NCI-H345 treated with DMSO at 0.1 percent for 48 hours (cell line): ENCODE measurements around the gene SLC7A6.
"Not testable (repeated sequence)": the region's sequence is repeated elsewhere in the genome, so short reads cannot be mapped to it uniquely, and the experiment has no call there.

Source experiments
- DNase-seq: peaks from one replicate; lab custom pipeline; 2025; ENCODE audit not compliant: unreplicated experiment; lab: John Stamatoyannopoulos, UW

The SLC7A6 gene

DNA sequence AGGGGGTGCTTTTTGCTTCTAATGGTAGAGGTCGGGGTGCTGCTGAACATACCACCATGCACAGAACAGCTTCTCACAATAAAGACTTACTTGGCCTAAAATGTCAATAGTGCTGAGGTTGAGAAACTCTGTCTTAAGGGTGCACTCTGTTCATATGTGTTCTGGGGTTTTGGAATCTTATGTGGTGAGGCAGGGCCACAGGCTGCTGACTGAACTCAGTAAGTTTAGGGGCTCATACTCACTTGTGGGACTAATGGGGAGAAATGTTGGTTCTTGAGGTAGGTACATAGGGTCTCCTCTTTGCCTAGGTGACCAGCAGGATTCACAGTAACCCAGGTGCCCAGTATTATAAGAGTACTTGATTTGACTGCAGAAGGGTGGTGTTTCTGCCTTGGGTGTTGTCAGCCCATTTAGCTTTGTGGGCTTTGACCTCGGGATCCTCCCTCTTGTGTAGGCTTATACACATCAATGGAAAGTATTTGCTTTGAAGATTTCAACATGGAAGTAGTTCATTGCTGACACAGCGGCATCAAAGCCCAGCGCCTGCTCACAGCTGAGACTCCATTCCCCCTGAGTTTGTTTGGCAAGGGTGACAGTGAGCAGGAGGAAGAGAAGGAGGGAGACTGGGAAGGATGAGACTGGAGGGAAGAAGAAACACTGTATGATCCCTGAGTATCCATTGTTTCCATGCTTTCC lies 17.2 kb downstream of the SLC7A6 start:
- no peak for DNase-seq

DNA sequence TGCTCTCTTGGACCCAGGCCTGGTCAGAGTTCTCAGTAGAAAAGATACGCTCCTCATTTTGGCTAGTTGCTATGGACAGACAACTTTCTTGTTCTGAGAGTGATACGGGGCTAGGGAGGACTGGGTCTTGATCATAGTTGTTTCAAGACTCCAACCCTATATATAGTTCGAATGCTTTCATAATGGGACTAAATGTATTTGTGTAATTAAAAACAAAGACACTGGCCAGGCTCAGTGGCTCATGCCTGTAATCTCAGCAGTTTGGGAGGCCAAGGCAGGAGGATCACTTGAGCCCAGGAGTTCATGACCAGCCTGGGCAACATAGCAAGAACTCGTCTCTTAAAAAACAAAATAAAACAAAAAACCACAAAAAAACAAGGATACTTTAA lies 17.7 kb downstream of the SLC7A6 start:
- no peak for DNase-seq

DNA sequence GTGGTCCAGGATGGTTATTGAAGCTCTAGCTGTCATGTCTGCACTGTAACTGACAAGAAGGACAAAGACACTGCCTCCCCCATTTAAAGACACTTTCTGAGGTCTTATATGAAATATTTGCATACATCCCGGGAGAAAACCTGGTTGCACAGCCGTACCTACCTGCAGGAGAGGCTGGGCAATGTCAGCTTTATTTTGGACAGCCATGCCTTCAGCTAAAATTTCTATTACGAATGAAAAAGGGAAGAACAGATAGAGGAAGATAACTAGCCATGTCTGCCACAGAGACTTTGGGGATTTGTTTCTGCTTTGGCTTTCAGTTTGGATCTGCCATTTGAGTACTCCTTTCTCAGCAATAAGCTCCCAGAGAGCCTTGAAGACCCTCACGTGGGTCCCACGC lies 19.0 kb downstream of the SLC7A6 start:
- no peak for DNase-seq

DNA sequence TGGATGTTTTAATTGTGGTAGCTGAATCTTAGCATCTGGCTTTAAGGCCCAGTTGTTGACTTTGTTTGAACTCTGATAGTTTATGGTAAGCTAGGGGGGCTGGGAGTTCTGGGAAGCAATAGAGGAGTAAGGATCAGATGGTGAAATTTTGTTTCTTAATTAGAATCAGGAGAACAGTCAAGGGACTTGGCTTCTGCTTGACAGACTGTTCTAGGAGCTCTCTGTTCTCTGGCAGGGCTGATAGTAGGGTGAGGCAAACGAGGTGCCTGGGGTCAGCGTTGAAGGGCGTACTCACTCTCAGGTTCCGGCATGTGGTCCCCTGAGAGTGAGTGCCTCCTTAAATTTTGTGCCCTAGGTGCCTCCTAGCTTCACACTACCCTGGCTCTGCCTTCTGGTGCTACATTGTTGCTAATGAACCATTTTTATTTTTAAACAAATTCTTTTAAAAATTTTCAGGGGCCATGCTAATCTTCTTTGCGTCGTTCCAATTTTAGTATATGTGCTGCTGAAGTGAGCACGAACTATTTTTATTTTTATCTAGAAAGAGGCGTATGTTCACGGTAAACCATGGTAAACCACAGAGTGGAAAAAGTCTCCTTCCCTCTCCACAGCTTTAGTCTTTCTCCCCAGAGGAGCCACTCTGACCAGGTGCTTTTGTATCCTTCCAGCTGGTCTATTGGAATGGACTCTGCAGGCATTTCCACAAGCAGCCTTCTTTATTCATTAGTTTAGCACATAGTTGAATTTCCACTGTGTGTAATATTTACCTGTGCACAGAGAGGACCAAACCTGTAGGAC lies 19.7 kb downstream of the SLC7A6 start:
- no peak for DNase-seq

DNA sequence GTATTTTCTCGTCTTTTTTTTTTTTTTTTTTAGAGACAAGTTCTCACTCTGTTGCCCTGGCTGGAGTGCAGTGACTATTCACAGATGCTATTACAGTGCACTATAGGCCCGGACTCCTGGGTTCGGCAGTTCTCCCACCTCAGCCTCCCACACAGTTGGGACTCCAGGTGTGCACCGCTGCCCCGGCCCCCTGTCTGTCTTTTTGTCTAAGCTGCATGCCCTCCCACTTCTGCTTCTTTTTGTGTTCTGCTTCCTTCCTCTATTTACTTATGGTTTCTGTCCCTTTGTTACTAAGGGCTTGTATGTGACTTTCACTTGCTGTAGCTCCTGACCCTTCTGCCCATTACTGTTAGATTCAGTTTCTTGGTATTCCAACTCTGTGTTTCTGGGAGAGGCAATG lies 20.5 kb downstream of the SLC7A6 start:
- no peak for DNase-seq

DNA sequence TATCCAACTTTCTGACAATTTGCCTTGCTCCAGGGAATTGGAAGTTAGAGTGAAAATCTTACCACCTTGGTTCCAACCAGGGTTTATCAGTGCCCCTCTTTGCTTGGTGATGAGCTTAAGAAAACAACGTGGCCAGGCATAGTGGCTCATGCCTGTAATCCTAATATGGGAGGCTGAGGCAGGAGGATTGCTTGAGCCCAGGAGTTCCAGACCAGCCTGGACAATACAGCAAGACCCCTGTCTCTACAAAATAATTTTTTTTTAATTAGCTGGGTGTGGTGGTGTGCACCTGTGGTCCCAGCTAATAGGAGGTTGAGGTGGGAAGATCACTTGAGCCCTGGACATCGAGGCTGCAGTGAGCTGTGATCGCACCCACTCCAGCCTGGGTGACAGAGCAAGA lies 21.4 kb downstream of the SLC7A6 start:
- no peak for DNase-seq

DNA sequence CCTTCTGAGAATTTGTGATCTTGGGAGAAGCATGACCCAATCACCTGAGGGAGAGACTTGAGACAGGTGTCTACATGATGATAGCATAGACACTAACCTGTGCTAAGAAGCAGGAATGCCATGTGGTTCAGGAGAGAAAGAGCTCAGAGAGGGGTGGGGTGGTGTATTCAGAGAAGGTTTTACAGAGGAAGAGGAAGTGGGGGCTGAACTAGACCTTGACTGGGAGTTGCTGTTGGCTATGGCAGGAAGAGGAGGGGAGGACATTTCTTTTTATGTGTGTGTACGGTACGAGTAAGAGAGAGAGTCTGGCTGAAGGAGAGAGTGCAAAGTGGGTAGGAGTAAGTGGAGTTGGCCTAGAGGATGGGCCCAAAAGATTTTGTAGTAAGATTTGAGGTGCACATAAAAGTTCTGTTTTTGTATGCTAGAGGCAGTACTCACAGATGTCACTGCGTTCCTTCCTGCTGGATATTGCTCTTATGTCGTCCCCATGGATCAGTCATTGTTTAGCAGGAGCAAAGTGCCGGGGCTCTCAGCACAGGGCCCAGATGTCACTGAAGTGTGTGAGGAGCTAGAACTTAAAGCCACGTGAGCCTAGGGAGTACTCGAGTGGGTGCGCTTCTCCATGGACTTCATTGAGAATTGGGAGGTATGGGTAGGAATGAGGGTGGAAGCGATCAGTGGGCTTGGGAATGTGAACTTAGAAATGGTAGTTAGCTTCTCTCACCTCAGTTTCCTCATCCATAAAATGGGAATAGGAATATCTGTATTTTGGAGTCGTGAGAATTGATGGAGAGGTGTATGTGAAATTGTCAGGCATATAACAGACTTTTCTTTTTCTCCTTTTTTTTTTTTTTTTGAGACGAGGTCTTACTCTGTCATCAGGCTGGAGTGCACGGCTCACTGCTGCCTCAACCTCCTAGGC lies 22.1 kb downstream of the SLC7A6 start:
- DNase-seq, result no peak

DNA sequence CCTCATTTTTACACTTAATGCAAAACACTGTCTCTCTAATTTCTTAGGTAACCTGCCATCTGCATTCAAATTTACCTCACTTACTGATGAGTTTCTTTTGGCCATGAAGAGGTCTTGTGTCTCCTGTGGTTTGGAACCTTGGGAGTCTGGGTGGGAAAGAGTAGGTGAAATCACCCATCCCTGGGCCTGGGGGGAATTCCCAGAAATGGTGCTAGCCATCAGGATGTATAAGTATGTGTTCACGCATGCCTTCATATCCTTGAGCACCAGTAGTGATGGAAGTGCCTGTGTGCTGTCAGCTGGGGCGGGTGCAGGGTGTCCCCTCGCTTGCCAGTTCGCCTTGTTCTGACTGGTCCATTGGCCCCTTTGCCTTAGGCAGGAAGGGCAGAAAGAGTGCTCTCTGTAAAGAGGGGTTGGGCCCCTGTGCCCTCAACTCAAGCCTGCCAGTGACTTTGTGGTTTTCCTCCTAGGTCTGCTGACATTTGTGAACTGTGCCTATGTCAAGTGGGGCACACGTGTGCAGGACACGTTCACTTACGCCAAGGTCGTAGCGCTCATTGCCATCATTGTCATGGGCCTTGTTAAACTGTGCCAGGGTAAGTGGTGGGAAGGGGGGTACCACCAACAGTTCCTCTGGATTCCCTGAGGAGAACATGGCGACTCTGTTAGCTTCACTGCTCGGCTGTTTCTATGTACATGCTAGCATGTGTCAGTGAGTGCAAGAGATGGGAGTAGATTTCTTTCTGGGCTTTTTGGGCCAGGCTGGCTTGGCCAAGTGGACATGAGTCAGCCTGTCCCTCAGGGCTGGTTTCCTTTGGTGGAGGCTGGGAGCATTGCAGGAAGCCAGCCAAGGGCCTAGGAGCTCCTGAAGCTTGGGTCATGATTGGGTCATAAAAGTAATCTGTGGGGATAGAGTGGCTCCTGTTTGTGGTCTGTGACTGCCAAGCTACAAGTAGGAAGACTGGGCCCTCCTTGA lies 23.2 kb downstream of the SLC7A6 start:
- DNase-seq, result no peak

DNA sequence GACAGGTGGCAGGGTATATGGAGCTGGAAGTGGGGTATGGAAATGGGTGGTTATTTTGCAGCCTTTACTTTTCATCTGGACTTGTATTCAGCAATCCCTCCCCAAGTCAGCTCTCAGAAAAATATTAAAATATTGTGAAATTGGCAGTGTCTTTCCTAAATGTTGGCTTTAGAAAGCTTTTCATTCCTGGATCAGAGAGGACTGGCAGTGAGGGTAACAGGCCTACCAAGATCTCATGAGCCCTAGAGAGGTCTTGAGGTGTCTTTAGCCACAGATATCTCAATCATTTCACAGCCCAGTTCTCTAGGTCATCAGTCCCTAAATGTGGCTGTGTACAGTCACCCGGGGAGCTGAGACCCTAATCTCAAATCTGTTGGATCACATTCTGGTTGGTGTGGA lies 23.9 kb downstream of the SLC7A6 start:
- DNase-seq, result no peak

DNA sequence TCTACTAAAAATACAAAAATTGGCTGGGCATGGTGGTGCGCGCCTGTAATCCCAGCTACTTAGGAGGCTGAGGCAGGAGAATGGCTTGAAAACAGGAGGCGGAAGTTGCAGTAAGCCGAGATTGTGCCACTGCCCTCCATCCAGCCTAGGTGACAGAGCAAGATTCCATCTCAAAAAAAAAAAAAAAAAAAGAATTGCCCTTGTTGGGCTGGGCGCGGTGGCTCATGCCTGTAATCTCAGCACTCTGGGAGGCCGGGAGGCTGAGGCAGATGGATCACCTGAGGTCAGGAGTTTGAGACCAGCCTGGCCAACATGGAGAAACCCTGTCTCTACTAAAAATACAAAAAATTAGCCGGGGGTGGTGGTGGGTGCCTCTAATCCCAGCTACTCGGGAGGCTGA lies 24.5 kb downstream of the SLC7A6 start:
- DNase-seq, result not testable (repeated sequence)

DNA sequence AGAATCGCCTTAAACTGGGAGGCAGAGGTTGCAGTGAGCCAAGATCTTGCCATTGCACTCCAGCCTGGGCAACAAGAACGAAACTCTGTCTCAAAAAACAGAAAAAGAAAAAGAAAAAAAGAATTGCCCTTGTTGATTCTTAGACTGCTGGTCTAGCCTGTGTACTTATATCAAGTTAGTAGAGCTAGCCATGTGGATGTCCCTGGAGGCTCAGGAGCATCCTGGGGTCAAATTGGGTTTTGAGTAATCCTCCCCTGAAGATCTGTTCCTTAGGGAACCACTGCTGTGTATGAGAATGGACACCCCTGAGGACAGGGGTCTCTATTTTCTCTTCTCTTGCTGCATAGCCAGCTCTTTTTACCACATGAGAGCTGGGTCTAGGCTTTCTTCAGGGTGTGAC lies 24.9 kb downstream of the SLC7A6 start:
- no peak for DNase-seq

DNA sequence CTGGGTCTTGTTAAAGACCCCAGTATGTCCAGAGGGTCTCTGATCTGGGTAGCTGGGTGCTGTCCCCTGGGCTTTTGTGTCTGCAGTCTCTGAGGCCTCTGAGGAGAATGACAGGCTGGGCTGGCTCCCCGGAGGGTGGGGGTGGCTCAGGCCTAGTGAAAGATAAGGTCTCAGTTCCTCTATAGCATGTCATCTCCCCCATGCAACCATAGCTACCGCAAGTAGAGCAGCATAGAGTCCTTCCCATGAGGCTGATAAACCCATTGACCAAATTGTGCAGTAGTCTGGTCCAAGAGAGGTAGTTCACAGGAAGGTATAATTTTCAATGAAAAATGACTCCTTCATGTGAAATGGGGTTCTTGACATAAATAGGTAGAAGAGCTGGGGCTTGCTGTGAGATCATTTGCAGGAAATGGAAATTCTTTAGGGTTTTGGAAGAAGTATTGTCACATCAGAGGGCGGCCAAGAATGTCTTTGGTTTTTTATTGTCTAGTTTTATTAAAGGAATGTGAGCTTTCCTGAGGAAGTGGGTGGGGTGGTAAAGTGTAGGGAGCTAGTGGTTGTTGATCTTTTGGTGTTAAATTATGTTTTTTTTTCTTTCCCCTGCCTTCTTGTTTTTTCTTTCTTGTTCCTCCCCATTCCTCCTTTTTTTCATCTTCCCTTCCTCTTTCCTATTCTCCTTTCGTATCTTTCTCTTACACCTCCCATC lies 25.4 kb downstream of the SLC7A6 start:
- DNase-seq, result no peak

DNA sequence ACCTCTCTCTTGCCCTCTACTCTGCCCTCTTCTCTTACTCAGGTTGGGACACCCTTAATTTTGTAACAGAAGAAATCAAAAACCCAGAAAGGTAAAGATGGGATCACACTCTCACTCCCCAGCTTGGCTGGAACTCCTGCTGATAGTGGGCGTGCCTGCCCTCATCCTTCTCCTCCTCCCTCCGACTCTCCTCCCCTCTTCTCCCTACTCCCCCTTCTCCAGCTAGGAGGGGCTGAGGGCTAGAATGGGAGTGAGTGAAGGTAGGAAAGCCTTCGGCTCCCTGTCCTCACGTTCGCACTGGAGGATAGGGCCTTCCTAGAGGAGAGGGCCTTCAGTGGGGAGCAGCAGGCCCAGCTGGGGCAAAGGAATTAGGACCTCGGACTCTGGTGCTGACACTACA lies 26.1 kb downstream of the SLC7A6 start:
- DNase-seq, result no peak

DNA sequence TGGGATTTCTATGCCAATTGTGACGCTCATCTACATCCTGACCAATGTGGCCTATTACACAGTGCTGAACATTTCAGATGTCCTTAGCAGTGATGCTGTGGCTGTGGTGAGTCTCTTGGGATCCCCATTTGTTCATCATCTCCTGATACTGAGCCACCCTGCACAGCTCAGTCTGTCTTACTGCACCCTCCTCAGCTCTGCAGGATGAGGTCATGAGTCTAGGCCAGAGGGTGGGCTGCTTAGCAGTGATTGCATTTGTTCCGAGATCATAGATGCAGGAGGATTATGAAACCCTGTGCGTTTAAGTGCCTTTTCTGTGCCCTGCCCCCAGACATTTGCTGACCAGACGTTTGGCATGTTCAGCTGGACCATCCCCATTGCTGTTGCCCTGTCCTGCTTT lies 26.9 kb downstream of the SLC7A6 start:
- DNase-seq, result no peak

DNA sequence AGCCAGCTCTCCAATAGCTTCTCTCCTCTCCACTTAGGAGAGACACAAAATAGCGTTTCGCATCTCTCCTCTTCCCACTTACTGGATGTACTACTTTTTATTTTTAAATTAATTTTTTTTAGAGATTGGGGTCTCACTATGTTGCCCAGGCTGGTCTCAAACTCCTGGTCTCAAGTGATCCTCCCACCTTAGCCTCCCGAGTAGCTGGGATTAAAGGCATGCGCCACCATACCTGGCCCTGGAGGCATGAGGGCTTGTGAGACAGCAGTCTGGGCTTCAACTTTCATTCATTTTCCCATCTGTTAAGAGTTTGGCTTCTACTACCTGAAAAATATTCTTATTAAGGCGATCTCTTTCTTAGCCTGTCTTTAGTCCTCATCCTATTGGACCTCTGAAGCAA lies 28.1 kb downstream of the SLC7A6 start:
- no peak for DNase-seq

DNA sequence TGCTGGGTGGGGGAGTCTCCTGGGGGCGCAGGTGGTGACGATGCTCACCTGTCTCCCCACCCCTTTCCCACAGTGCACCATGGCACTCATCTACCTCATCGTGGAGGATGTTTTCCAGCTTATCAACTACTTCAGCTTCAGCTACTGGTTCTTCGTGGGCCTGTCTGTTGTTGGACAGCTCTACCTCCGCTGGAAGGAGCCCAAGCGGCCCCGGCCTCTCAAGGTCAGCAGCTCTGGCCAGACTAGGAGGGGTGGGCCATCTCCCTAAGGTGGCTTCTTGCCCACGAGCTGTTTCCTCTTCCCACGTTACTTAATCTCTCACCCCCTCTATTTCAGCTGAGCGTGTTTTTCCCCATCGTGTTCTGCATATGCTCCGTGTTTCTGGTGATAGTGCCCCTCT lies 32.0 kb downstream of the SLC7A6 start:
- DNase-seq, result no peak

DNA sequence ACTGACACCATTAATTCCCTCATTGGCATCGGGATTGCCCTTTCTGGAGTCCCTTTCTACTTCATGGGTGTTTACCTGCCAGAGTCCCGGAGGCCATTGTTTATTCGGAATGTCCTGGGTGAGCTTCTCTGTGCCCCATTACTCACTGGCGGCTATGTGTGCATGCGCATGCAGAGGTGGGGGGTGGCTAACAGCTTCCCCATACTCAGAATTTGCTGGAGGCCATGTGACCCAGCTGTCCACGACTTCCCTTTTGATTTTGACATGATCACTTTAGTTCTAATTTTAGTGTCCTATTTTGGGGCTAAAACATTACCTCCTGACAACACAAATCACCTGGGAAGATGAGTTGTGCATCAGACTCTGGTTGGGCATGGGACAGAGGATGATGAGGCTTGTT lies 32.4 kb downstream of the SLC7A6 start:
- DNase-seq, result no peak

DNA sequence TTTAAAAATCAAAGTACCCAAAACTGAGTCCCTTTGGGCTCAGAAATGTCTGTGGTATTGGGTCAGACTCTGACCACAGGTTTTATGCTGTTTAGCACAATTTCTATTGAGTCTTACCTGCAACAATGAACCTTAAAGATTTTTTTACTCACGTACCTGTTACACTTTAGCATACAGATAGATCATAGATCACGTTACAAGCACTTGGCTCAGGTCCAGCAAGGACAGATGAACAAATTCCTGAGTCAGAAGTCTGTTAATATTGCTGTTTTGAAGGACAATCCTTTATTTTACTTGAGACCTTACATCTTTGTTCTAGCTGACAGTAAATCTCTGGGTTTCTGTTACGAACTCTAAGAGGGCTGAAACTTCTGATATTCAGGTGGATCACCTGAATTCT lies 33.6 kb downstream of the SLC7A6 start:
- DNase-seq, result no peak

DNA sequence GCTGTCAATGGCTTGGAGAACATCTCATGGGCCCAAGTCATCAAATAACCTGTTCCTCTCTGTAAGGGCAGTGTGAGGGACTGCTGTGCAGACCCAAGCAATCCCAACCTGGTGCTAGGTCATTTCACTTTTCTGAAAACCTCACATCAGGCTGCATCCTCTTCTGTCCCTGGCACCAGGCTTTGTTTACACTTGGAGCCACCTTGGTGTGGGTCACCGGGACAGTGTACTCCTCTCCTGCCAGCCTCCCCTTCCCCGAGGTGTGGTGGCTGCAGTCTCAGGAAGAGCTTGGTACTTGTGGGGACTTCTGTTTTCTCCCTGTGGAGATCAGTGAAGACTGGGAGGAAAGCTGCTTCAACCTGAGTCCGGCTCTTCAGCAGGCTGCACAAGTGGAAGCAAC lies 34.0 kb downstream of the SLC7A6 start:
- DNase-seq, result no peak
